Measurements from ENCODE around the gene CAPS2. TPM values are rescaled to one million over a fixed set of nuclear protein-coding genes. Genes with fewer than 3 reads are reported as not detected.
A peak's percentile ranks its signal among the peaks of the same experiment; 100 is the strongest.

The CAPS2 gene
- total RNA-seq, 2 donors from 2014 or later, result 3.6 to 16.9 TPM

DNA sequence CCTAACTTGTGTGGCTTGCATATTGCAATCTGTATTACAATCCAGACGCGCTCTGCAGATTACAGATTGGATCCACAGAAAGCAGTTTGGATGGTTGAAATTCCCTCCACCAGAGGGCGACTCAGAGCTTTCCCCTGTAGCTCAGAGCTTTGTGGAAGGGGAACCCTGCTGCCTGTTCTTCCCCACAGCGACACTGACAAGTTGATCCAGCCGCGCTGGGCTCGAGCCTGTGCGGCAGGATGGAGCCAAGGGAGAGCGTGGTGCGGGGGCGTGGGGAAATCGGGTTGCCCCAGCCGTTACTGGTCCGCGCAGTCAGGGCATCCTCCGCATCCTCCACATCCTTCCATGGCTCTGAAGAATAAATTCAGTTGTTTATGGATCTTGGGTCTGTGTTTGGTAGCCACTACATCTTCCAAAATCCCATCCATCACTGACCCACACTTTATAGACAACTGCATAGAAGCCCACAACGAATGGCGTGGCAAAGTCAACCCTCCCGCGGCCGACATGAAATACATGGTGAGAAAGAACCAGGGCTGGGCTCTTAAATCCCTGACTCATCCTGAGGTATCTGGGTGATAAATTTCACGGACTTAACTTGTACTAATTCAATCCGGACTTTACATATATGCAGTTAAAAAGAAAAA, 4.4 kb upstream of the CAPS2 start, which contains the start of gene GLIPR1L1:
GLIPR1L1 (plus strand) TSS at position 287 of the 647 bp plus-strand sequence; CDS start at position 346, 59 bp downstream.
- intact Hi-C loops (cut with DNase I), result no loop called here
- DNase-seq, result peak; percentile 83 to 90 (median 88)
- H3K4me3 ChIP-seq, result no peak within 1 kb of the TSS
- H3K4me1 ChIP-seq, result peaks cover 15% of the 10 kb centered on the region
- H3K27me3 ChIP-seq, result no peaks in the 10 kb centered on the region
- no peak within 1 kb of the TSS for H3K27ac ChIP-seq
- TF ChIP-seq, protein P1, sequence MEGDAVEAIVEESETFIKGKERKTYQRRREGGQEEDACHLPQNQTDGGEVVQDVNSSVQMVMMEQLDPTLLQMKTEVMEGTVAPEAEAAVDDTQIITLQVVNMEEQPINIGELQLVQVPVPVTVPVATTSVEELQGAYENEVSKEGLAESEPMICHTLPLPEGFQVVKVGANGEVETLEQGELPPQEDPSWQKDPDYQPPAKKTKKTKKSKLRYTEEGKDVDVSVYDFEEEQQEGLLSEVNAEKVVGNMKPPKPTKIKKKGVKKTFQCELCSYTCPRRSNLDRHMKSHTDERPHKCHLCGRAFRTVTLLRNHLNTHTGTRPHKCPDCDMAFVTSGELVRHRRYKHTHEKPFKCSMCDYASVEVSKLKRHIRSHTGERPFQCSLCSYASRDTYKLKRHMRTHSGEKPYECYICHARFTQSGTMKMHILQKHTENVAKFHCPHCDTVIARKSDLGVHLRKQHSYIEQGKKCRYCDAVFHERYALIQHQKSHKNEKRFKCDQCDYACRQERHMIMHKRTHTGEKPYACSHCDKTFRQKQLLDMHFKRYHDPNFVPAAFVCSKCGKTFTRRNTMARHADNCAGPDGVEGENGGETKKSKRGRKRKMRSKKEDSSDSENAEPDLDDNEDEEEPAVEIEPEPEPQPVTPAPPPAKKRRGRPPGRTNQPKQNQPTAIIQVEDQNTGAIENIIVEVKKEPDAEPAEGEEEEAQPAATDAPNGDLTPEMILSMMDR (IDR thresholded peaks at IDR 0.05), result peak; percentile 71 to 88 (median 88)
- no peak for TF ChIP-seq POLR2A (IDR thresholded peaks at IDR 0.05)
- H3K36me3 ChIP-seq (replicated peaks in 1 of 2; ENCODE audit: insufficient read depth in 1 of 2, low read depth in 2 of 2), result no peaks in the 10 kb centered on the region
- WGBS, 2 donors, result 4 to 7% methylated on average over 17 to 23 of the region's 23 CpGs
- no peaks in the 10 kb centered on the region for H3K9me3 ChIP-seq
- peak; percentile 75 for ATAC-seq

GRCh38 chr12:75327642-75328041, 2.5 kb downstream of the CAPS2 start:
- ATAC-seq (no peak), DNase-seq (no peak)
- intact Hi-C loops (cut with DNase I), result no loop called here
- Histone ChIP-seq H3K27me3 (no peaks in the 10 kb centered on the region), H3K4me1 (peaks cover 7% of the 10 kb centered on the region), H3K9me3 (no peaks in the 10 kb centered on the region), H3K36me3 (replicated peaks in 1 of 2; ENCODE audit: insufficient read depth in 1 of 2, low read depth in 2 of 2) (no peaks in the 10 kb centered on the region), H3K27ac (no peak overlapping the region), H3K4me3 (no peak overlapping the region)
- WGBS, 2 donors, result 88% methylated on average over 1 of the region's 1 CpG
- TF ChIP-seq, protein P1 (IDR thresholded peaks at IDR 0.05), result no peak
- no peak for TF ChIP-seq POLR2A (IDR thresholded peaks at IDR 0.05)

GRCh38 chr12:75323663-75324062, 6.5 kb downstream of the CAPS2 start:
- H3K4me3 ChIP-seq, result no peak overlapping the region
- TF ChIP-seq, protein P1 (IDR thresholded peaks at IDR 0.05), result no peak
- no peak for TF ChIP-seq POLR2A (IDR thresholded peaks at IDR 0.05)
- H3K27me3 ChIP-seq, result no peaks in the 10 kb centered on the region
- ATAC-seq (no peak), DNase-seq (no peak)
- WGBS, 2 donors, result 57 to 78% methylated on average over 3 of the region's 3 CpGs
- H3K4me1 ChIP-seq, result no peaks in the 10 kb centered on the region
- H3K9me3 ChIP-seq, result no peaks in the 10 kb centered on the region
- H3K27ac ChIP-seq, result no peak overlapping the region
- H3K36me3 ChIP-seq (replicated peaks in 1 of 2; ENCODE audit: insufficient read depth in 1 of 2, low read depth in 2 of 2), result no peaks in the 10 kb centered on the region
- intact Hi-C loops (cut with DNase I), result no loop called here

- no peaks in the 10 kb centered on the region for H3K36me3 ChIP-seq (replicated peaks in 1 of 2; ENCODE audit: insufficient read depth in 1 of 2, low read depth in 2 of 2)
- ATAC-seq, result no peak
- H3K4me1 ChIP-seq, result peaks cover 11% of the 10 kb centered on the region
- no peaks in the 10 kb centered on the region for H3K27me3 ChIP-seq
- DNase-seq, result no peak
- H3K4me3 ChIP-seq, result no peak overlapping the region
- no peak overlapping the region for H3K27ac ChIP-seq
- 0% methylated on average over 1 of the region's 1 CpG for WGBS, 2 donors
- no peaks in the 10 kb centered on the region for H3K9me3 ChIP-seq
- intact Hi-C loops (cut with DNase I), result no loop called here
- TF ChIP-seq, protein P1 (IDR thresholded peaks at IDR 0.05), result no peak
- no peak for TF ChIP-seq POLR2A (IDR thresholded peaks at IDR 0.05)
These were observed 7.7 kb downstream of the CAPS2 start for GRCh38 chr12:75322464-75322863.

- Histone ChIP-seq H3K27ac (no peak overlapping the region), H3K36me3 (replicated peaks in 1 of 2; ENCODE audit: insufficient read depth in 1 of 2, low read depth in 2 of 2) (no peaks in the 10 kb centered on the region), H3K4me1 (peaks cover 12% of the 10 kb centered on the region), H3K4me3 (no peak overlapping the region), H3K9me3 (no peaks in the 10 kb centered on the region), H3K27me3 (no peaks in the 10 kb centered on the region)
- peak; percentile 11 to 58 (median 30) for DNase-seq
- WGBS, 2 donors, result 35 to 49% methylated on average over 3 of the region's 3 CpGs
- ATAC-seq, result peak; percentile 53
- intact Hi-C loops (cut with DNase I), result no loop called here
- no peak for TF ChIP-seq POLR2A (IDR thresholded peaks at IDR 0.05)
- TF ChIP-seq, protein P1 (IDR thresholded peaks at IDR 0.05), result no peak
These were observed 12.3 kb downstream of the CAPS2 start for GRCh38 chr12:75317784-75318183.
